ENCODE measurements around the gene DLST.

GRCh38 chr14:74898694-74899093 lies 17.0 kb downstream of the DLST start:
- no peak for TF ChIP-seq CTCF (conservative IDR thresholded peaks at IDR 0.05; ENCODE audit: low read length)
- no peak for TF ChIP-seq EZH2phosphoT487 (IDR thresholded peaks at IDR 0.05; ENCODE audit: borderline replicate concordance)

Data from Loucy (cell line).